ENCODE measurements around the gene ZNF639.
"Not testable (repeated sequence)": the region's sequence is repeated elsewhere in the genome, so short reads cannot be mapped to it uniquely, and the experiment has no call there.

GRCh38 chr3:179307362-179307761 is 15.5 kb upstream of the ZNF639 start:
- TF ChIP-seq ZFP30 (CRISPR knock-in tag; IDR thresholded peaks at IDR 0.05); TCF4 (CRISPR knock-in tag; IDR thresholded peaks at IDR 0.05; ENCODE audit: borderline replicate concordance); ZC3H10 (CRISPR knock-in tag; IDR thresholded peaks at IDR 0.05); ZNF70 (CRISPR knock-in tag; IDR thresholded peaks at IDR 0.05); RARB (CRISPR knock-in tag; IDR thresholded peaks at IDR 0.05); PATZ1 (CRISPR knock-in tag; IDR thresholded peaks at IDR 0.05; ENCODE audit: borderline replicate concordance); ZFP3 (CRISPR knock-in tag; IDR thresholded peaks at IDR 0.05); CREB5 (CRISPR knock-in tag; IDR thresholded peaks at IDR 0.05; ENCODE audit: low read depth); ESRRG (CRISPR knock-in tag; IDR thresholded peaks at IDR 0.05); CSRNP3 (CRISPR knock-in tag; IDR thresholded peaks at IDR 0.05); OSR1 (CRISPR knock-in tag; IDR thresholded peaks at IDR 0.05): not testable (repeated sequence)

All from SK-N-SH treated with all-trans-retinoic acid at 6 μM for 48 hours (cell line).